ENCODE results near the gene RHO.

Gene RHO

DNA sequence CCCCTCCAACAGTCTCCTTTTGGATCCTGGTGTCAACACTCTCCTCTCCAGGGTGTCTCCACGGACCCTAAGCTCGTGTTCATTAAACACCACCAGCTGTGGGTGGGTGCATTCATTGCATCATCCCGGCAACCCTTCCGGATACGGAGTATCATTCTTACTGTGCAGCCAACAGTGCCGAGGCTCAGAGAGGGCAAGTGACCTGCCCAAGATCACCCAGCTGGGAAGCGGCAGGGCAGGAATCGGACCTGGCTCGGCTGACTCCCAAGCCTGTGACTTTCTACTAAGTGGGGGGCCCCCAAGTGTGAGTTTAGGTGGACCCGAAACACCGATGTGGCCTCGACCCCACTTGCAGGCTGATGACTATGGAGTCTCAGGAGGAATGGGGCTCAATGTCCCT lies 34.9 kb downstream of the RHO start:
- DNase-seq: no peak

DNA sequence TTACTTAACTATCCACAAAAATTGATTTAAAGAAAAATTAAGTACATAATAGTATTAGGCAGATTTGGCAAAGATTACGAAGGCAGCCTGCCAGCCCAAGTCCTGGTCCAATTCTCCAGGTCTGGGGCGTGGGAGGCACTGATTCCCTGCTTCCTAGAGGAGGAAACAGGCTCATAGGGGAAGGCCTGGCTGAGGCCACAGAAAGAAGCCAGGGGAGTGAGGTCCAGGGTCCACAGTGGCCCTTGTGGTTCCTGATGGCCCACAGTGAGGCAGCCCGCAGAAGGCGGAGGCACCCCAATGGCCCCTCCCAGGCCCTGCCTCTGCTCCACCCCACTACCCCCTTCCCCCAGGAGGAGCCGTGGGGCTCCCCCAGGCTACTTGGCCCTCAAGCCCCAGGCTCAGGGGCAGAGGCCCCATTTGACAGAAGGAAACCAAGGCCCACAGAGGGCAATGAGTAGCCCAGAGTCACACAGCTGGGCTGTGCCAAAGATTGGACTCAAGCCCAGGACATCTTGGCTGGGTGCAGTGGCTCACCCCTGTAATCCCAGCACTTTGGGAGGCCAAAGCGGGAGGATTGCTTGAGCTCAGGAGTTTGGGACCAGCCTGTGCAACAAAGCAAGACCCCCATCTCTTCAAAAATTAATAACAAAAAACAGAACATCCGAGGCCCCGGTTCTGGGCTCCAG lies 35.6 kb downstream of the RHO start:
- no peak for DNase-seq

DNA sequence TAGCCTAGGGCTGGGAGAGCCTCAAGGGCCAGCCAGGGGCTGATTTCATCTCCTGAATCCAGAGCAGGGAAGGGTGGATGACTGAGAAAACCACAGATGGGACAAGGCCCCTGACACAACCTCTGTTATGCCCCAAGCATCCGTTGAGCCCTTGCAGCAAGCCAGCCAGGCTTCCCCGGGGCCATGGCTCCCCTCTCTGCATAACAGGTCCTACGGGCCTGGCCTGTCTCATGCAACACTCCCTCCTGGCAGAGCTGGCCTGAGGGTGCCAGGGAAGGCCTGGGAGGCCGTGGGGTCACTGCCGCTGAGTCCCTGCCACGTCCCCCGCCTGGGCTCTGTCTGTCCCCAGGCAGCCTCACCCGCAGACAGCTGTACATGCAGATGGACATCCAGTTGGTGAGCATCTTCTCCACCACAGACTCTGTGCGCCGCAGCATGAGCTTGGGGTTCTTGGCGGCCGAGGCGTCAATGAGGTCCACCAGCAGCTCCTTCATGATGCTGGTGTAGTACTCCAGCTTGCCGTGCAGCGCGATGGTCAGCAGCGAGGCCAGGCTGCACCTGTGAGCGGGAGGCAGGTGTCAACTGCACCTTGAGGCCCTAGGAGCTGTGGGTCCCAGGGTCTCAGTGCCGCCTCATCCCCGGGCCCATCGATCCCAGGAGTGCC lies 36.7 kb downstream of the RHO start:
- no peak for DNase-seq

DNA sequence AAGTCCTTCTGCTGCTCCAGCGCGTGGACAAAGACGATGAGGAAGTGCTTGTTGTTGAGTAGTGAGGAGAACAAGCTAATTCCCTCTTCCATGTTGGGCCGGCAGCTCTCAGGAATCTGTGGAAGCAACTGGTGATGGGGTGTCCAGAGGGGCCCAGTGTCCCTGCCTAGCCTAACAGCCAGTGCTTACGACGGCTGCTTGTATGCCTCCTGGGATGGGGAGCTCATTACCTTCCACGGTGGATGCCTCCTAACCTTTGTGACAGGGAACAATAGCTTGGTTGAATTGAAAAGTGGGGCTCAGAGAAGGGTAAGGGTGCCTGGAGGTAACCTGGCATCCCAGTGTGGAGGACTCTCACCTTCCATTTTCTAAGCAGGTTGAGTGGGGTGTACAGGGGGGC lies 37.5 kb downstream of the RHO start:
- no peak for DNase-seq

DNA sequence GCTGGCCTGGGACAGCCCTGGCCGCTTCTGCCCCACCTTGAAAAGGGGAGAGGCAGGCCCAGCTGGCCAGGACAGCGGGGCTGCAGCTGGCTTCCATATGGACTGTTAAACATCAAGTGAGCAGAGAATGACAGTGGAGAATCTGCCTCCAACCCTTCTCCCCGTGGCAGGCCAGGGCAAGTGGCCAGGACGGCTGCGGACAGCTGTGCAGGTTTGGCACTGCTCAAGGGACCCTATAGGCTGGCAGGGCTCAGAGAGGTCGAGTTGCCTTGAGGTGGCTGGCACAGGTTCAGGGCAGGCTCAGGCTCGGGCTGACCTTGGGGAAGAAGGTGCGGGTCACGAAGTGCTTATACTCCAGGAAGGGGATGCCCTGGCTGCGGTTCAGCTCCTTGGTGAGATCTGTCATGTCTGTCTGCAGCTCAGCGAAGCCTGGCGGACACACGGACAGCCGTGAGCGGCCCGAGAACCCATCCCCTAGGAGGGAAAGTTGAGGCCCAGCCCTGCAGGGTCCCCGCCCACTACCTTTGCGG lies 38.8 kb downstream of the RHO start:
- no peak for DNase-seq

DNA sequence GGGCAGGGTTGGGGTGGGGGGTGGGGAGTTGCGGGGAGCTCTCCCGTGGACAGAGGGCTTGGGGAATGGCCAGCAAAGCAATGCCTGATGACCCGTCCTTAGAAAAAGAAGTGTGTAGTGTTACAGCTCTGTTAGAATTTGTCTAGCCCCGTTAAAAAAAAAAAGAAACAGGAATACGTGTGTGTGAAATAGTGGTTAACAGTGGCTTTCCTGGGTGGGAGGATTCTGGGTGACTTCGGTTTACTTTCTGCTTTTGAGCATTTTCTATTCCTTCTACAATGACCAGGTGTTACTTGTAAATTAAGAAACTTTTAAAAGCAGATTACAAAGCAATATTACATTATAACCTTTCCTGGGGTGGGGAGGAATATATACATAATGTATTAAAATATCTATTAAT lies 39.5 kb downstream of the RHO start:
- DNase-seq: no peak

DNA sequence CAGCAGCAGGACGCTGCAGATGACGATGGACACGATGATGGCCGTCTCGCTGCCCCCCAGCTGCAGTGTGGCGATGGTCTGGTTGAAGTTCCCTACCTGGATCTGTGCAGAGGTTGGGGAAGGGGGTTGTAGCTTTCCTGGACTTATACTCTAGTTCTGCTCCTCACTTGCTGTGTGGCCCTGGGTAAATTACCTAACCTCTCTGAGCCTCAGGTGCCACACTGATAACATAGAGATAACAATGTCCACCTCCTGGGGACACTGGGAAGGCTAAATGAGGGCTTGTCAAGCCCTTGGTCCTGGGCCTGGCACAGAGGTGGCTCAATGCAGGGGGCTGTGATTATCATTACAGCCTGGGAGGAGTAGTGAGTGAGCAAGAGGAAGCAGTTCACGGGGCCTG lies 41.4 kb downstream of the RHO start:
- DNase-seq: no peak

DNA sequence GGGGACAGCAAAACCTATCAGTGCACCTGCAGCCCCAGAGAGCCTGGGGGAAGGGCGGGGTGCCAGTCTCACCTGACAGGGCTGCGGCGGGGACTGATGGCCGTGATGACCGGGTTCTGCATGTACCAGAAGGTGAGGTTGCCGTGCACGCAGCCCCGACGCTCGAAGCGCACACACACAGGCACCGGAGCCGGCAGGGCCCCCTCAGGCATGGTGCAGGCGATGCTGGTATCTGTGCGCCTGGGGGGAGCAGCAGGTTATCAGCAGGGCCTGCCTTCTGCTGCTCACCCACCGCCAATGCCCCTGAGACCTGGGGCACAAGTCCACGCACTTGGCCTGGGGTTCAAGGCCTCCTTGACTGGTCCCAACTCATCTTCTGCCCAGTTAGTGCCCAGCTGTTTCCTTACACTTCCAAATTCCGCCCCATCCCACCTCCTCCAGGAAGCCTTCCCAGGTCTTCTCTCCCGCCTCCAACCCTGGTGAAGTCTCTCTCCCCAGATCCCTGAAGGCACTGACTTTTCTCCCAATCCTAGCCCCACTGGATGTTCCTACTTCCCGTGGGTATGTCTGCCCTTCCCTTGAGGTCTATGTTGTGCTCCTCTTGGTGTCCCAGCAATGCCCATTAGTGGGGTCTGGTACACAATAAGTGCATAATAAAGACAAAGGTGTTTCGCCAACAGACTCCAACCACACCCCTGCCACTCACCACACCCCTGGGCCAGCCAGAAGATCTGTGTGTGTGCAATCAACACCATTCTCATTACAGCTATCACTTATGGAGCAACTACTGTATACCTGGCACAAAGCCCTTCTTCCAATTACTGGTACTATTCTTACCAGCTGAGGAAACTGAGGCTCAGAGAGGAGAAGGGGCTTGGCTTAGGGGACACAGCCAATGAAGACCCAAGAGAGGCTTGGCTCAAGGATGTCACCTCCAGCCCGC lies 43.4 kb downstream of the RHO start:
- DNase-seq: no peak

DNA sequence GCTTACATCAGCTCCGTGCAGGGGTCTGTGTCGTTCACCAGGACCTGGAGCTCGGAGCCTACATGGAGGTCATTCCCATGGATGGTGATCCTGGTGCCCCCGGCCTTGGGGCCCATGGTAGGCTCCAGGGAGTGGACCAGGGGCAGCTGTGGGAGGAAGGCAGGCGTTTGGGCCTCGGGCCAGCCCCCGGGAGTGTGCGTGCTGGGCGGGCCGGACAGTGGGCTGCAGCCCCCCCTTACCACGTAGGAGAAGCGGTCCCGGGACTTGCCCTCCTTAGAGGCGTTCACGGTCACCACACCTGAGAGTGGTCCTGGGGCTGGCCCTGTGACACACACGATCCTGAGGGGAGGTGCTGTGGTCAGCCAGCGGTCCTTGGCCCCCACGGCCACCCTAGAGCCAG lies 44.2 kb downstream of the RHO start:
- no peak for DNase-seq

DNA sequence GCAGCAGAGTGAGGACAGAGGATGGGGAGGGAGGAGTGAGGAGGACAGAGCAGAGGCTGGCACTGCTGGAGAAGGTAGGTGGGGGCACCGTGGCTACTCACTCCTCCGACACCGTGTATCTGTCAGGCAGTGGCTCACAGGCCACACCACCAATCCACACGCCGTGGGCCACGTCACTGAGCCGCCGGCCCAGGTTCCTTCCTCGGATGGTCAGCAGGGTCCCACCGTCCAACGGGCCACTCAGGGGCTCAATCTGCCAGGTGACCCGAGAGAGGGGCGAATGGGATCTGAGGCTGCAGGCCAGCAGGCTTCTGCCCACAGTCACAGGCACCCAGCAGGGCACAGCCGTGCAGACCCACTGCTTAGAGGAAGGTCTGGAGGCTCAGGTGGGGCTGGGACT lies 45.1 kb downstream of the RHO start:
- no peak for DNase-seq

DNA sequence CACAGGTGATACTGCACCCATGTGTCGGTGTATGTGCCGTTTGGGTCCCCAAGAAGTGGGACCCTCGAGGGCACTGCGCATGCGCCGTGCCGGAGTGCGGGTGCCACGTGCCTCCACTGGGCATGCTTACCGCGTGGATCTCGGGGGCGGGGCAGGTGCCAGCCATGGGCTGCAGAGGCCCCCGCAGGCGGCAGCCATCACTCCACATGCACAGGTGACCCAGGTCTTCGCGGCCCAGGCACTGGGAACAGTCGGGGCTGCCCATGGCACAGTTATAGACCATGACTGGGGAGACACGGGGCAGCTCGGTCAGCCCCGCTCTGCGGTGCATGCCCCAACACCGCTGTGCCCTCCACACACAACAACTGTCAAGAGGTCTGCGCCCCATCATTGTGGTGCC lies 45.8 kb downstream of the RHO start:
- no peak for DNase-seq

DNA sequence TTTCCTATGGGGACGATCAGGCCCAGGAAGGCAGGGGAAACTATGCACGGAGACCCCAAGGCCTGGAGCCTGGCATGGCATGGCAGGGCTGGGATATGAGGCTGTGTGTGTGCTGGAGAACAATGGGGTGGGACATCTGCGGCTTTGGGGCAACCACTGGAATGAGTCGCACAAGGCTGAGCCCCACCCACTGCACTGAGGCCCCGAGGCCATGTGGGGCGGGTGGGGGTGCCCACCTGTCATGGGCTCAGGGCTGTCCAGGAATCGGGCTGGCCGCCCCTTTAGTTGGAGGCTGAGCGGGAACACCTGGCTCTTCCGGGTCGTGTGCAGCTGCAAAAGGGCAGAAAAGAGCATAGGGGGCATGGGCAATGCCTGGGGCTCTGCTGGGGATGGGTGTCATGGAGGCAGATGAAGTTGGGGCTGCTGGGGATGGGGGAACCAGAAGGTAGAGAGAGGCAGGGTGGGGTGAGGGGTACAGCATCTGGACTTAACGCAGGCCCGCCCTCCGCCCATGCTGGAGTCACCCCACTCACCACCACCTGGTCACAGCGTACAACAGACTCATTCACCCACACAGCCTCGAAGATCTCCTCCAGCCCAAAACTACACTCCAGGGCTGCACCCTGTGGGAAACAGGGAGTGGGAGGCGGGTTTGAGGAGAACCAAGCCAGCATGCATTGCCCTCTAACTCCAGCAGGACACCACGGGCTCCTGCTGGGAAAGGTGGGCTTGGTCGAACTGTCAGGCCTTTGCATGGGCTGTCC lies 47.0 kb downstream of the RHO start:
- no peak for DNase-seq

DNA sequence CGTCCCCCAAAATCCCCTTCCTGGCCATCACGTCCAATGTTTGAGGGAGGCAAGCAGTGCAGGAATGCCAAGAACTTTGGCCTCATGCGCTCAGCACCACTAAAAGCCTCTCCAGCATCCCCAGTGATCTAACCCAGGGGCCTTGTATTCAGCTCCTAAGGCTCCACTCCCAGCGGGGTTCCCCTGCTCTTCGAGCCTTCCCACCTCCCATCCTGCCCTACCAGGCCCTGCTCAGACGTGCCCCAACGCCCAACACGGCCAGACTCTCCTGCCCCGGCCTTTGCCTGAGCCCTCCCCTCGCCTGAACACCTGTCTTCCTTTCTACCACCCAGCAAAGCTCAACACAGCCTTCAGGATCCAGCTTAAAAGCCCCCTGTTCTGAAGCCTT lies 47.6 kb downstream of the RHO start:
- DNase-seq: no peak

DNA sequence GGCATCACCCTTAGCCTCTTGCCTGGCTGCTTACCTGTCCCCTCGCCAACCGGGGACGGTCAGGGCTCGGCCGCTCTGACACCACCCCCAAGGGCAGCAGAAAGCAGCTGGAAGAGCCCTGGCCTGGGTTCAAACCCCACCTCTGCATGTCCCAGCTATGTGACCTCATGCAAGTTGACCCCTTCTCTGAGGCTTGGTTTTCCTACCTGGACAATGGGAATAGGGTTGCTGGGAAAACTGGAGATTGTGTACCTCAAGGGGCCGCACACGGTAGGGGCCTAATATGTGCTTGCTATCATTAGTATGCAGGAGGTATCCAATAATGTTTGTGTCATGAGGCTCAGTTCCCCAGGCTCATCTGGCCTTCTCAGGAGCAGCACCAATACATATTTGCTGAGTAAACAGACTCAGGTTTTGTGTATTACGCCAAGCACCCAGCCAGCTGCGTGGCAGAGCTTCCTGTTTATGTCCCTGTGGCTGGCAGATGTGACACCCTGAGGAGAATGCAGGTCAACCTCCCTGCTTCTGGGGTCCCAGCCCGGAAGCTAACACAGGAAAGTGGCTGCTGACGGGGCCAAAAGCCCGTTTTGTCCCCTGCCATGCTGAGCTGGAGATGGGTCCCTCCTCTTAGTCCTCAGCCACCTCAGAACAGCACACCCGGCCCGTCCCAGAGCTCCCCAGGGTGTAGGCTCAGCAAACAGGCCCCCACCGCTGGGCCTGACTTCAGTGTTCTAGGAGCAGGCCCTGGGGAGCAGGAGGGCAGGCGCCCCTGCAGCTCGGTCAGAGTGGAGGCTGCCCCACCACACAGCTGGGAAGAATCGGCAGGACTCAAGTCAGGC lies 48.3 kb downstream of the RHO start:
- peak; percentile 31 for DNase-seq

DNA sequence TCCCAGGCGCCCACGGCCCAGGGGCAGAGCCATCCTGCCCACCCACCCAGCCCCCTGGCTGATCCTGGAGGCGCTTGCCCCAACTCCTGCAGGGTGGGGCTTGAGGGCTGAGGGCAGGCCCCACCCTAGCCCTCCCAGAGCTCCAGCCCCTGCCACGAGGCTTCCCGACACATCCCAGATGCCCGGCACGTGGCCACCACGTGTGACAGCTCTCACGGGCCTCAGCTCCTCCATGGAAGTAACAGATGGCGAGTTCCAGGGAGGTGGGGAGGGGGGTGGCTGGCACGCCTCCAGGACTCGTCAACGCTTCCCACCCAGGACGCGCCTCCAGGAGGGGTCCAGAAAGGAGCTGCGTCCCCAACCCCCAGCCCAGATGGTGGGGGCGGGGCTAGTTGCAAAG lies 48.9 kb downstream of the RHO start:
- no peak for DNase-seq

DNA sequence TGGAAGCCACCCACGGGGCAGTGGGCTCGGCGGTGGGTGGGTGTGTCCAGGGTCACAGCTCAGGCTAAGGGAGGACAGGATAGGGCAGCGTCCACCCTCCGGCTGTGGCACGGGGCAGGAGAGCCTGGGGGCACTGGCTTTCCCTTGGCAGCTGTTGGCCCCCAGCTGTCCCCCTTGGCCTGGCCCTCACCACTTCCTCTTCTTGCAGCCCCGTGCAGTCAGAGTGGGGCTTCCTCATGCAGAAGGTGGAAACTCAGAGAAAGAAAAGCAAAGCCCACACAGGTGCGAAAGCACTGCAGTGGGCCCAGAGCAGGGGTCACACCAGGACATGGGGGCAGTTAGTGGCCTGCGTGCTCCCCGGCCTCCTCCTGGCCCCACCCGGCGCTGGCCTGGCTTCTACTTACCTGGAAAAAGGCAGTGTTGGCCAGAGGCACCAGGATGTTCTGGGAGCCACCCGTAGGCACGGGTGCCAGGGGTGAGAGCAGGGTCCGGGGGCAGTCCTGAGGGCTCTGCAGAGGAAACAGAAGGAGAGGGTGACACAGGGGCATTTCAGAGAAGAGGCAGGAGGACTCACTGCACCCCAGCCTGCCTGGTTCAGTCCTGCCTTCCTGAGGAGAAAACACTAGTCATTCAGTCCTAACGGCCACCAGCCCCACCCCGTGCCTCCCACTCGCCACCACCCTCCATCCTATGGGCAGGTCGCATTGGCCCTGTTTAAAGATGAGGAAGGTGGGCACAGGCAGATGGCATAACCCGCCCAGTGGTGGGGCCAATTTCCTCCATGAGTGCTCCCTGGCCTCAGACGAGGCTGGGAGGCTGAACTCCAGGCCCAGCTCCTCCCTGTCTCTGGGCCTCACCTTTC lies 49.7 kb downstream of the RHO start:
- DNase-seq: no peak

DNA sequence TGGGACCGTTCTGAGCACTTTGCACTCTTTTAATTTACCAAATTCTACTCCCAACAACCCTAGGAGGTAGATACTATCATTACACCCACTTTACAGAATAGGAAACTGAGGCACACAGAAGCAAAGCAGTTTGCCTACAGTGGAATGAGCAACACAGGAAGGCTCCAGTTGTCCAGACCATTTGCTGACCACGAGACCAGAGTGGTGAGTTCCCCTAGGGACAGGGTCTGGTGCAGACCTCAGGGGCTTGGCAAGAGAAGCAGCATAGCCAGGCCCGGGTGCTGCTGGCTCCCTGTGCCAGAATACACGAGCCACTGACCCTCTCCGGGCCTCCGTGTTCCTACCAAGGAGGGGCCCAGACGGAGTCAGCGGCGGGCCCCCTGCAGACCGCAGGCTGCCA lies 51.6 kb downstream of the RHO start:
- no peak for DNase-seq

DNA sequence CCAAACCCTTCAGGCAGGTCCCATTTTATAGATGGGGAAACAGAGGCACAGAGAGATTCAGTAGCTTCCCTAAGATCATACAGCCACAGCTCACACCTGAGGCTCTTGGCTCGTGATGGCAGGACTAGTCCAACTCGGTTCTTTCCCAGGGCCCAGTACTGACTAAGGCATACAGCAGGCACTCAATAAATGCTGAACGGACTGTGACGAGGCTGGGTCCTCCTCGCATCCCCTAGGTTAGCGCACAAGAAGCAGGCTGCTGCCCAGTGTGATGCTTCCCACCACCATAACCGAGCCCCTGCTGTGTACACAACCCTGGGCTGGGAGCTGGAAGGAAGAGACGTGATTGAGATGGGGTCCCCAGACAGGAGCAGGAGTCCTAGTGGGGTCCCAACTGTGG lies 53.2 kb downstream of the RHO start:
- DNase-seq: no peak

DNA sequence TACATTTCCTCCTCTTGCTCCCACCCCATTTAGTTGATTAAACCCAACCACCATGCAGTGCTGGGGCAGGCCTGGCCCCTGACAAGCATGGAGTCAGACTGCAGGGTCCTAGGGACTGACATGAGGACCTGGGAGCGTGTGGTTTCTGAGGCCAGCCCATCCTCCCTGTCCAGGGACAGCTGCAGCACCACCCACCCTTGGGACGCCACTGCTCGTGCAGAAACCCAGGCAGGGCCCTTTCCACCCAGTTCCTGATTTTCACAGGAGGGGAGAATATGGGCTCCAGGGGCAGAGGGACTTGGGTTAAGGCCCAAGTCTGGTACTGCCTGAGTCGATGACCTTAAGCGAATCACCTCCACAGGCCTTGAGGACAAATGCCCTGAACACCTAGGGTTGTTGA lies 54.4 kb downstream of the RHO start:
- no peak for DNase-seq

DNA sequence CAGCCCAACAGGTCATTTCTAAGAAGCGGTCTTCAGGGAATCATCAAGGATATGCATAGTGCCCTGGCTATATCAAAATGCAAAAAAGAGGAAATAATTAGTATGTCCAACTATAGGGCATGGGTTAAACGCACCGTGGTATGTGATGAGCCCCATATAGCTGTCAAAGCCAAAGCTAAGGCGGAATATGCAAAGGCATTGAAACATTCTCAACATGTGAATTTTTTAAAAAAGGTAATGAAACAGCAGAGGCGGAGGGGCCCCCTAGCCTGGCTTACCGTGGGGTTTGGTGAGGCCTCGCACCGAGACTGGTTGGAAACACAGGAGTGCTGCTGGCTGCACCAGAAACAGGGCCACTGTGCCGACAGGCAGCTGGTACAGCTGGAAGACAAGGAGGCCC lies 54.9 kb downstream of the RHO start:
- no peak for DNase-seq

DNA sequence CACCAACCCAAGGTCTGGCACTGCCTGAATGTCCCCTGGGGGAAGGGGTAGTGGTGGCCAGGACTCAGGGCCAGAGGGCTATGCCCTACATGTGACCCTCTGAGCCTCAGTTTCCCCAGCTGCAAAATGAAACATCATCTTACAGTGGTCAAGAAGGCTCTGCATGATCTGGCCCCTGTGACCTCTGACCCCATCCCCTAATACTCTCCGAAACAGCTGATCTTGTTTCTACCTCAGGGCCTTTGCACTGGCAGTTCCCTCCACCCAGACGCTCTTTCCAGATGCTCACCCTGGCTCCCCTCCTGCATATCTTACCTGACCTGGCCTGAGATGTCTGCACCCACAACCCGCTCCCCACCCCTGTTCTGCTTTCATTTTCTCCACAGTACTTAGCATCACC lies 56.2 kb downstream of the RHO start:
- DNase-seq: no peak

Data from NCI-H2107 (cell line).